ENCODE data around the gene CDC7.
A peak's percentile ranks its signal among the peaks of the same experiment; 100 is the strongest.
"Not testable (repeated sequence)": the region's sequence is repeated elsewhere in the genome, so short reads cannot be mapped to it uniquely, and the experiment has no call there.

CDC7 gene

GRCh38 chr1:91507328-91507727 lies 6.7 kb downstream of the CDC7 start:
- ChIA-PET POLR2A (no interaction called here), CTCF (interaction anchor here (1.2 to 2.2 kb wide), 4 partner anchors 11 to 376 kb away, joined by 3 to 6 read pairs (median 3); no protein-coding TSS in a partner anchor)
- TF ChIP-seq, protein P1, sequence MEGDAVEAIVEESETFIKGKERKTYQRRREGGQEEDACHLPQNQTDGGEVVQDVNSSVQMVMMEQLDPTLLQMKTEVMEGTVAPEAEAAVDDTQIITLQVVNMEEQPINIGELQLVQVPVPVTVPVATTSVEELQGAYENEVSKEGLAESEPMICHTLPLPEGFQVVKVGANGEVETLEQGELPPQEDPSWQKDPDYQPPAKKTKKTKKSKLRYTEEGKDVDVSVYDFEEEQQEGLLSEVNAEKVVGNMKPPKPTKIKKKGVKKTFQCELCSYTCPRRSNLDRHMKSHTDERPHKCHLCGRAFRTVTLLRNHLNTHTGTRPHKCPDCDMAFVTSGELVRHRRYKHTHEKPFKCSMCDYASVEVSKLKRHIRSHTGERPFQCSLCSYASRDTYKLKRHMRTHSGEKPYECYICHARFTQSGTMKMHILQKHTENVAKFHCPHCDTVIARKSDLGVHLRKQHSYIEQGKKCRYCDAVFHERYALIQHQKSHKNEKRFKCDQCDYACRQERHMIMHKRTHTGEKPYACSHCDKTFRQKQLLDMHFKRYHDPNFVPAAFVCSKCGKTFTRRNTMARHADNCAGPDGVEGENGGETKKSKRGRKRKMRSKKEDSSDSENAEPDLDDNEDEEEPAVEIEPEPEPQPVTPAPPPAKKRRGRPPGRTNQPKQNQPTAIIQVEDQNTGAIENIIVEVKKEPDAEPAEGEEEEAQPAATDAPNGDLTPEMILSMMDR (IDR thresholded peaks at IDR 0.05; ENCODE audit: control extremely low read depth, extremely low read depth, low read depth, missing control alignments) = no peak
- DNase-seq (ENCODE audit: extremely low spot score) = no peak

DNA sequence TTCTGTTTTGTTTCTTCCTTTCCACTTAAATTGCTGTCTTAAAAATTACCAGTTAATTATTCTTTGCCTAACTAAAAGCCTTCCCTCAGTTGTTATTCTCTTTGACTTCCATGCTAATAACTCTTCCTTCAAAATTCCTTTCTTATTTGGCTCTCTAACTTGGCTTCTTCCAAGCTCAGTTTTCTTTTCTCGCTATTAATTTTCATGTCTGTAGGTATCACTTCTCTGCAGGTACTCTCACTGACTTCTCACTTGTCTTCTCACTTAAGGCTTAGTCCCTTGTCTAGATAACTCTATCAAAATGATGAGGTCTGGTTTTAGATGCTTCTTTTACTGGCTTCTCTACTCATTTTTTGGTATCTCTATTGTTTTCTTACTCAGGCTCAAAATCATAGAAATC lies 10.1 kb downstream of the CDC7 start:
- no peak for DNase-seq (ENCODE audit: extremely low spot score)
- ChIA-PET CTCF (interaction anchor here (1.4 to 4.7 kb wide), 3 partner anchors 9 to 24 kb away, joined by 4 to 26 read pairs (median 4); partner anchors contain the start of gene CDC7), POLR2A (no interaction called here)
- TF ChIP-seq, protein P1 (IDR thresholded peaks at IDR 0.05; ENCODE audit: control extremely low read depth, extremely low read depth, low read depth, missing control alignments) = no peak

DNA sequence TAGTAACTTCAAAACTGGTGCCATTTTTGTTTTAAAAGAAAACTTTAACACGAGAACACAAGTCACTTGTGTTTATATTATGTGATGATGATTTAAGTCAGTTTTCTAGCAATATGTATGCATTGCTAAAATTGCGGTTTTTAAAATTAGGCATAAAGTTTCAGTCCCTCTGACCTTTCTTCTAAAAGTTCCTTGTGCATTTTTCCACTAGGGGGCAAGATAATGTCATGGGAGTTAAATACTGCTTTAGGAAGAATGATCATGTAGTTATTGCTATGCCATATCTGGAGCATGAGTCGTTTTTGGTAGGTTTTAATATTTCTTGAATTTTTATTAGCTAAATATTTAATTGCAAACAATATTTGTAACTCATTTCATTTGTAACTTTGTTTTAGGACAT lies 10.7 kb downstream of the CDC7 start:
- ChIA-PET CTCF (interaction anchor here (0.6 to 4.7 kb wide), 10 partner anchors 10 to 418 kb away, joined by 3 to 27 read pairs (median 8); partner anchors contain the start of genes CDC7 and TGFBR3), POLR2A (no interaction called here)
- no peak for DNase-seq (ENCODE audit: extremely low spot score)
- TF ChIP-seq, protein P1 (IDR thresholded peaks at IDR 0.05; ENCODE audit: control extremely low read depth, extremely low read depth, low read depth, missing control alignments) = peak; percentile 40

- POLR2A ChIA-PET = no interaction called here
These were observed 12.5 kb downstream of the CDC7 start for GRCh38 chr1:91513160-91513559.

DNA sequence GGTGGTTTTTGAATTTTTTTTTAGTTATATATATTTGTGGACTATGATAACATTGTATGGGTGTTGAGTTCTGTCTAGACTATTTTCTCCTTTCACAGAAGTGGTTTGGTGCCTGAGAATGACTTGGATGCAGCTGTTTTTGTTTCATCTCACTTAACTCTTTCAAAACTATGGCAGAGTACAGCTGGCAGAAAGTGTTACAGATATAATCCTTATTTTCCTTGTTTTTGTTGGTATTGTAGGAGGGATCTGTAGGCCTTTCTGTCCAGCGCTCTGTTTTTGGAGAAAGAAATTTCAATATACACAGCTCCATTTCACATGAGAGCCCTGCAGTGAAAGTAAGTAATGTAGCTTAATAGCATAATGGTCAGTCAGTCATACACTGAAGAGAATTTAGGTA lies 13.1 kb downstream of the CDC7 start:
- DNase-seq (ENCODE audit: extremely low spot score) = no peak
- ChIA-PET POLR2A (interaction anchor here (0.6 kb wide), 1 partner anchor 28 kb away, joined by 5 read pairs; no protein-coding TSS in a partner anchor), CTCF (interaction anchor here (0.8 to 4.7 kb wide), 9 partner anchors 8 to 415 kb away, joined by 3 to 27 read pairs (median 5); partner anchors contain the start of genes CDC7 and TGFBR3)
- TF ChIP-seq, protein P1 (IDR thresholded peaks at IDR 0.05; ENCODE audit: control extremely low read depth, extremely low read depth, low read depth, missing control alignments) = no peak

More at GRCh38 chr1:91513160-91513559, 12.5 kb downstream of the CDC7 start:
- CTCF ChIA-PET = interaction anchor here (0.8 to 4.7 kb wide), 11 partner anchors 7 to 416 kb away, joined by 3 to 27 read pairs (median 5); partner anchors contain the start of genes CDC7 and TGFBR3
- no peak for DNase-seq (ENCODE audit: extremely low spot score)
- TF ChIP-seq, protein P1 (IDR thresholded peaks at IDR 0.05; ENCODE audit: control extremely low read depth, extremely low read depth, low read depth, missing control alignments) = no peak

DNA sequence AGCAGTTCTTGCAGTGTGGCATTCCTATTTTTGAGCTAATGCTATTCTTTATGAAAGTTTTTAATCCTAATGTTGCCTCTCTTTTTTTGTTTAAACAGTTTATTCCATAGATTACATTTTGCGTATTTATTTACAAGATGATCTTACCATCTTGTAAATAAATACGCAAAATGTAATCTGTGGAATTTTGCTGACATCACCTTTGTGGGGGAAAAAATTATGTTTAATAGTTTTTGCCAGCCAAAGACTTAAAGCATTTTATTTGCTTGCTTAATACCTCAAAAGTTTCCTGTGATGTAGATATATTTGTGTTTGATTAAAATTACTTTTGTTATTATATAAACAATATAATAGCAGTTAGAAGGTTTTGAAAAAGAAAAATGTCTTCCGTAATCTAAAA lies 15.3 kb downstream of the CDC7 start:
- ChIA-PET POLR2A (no interaction called here), CTCF (interaction anchor here (1.1 kb wide), 1 partner anchor 413 kb away, joined by 3 read pairs; no protein-coding TSS in a partner anchor)
- TF ChIP-seq, protein P1 (IDR thresholded peaks at IDR 0.05; ENCODE audit: control extremely low read depth, extremely low read depth, low read depth, missing control alignments) = no peak
- DNase-seq (ENCODE audit: extremely low spot score) = no peak

DNA sequence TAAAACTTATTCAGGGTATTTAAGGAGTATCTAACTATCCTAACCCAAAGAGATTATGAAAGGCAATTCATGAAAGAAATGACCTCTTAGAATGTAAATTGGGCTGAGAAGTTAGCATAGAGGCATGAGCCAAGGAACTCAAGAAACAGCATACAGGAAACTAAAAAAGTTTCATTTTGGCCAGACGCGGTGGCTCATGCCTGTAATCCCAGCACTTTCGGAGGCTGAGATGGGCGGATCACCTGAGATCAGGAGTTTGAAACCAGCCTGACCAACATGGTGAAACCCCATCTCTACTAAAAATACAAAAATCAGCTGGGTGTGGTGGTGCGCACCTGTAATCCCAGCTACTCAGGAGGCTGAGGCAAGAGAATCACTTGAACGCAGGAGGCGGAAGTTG lies 16.0 kb downstream of the CDC7 start:
- CTCF ChIA-PET = interaction anchor here (1.1 to 1.2 kb wide), 2 partner anchors 12 to 412 kb away, joined by 3 to 4 read pairs; no protein-coding TSS in a partner anchor
- POLR2A ChIA-PET; DNase-seq (ENCODE audit: extremely low spot score): not testable (repeated sequence)

GRCh38 chr1:91519167-91519566 lies 18.5 kb downstream of the CDC7 start:
- POLR2A ChIA-PET; DNase-seq (ENCODE audit: extremely low spot score); CTCF ChIA-PET: not testable (repeated sequence)
